Loucy (cell line): Measurements from ENCODE around the gene ZNF692.

Source experiments
- H2AFZ ChIP-seq: fragments of 200-600 bp; sonication (generic); 2 replicates; pipeline ENCODE4 v1.6.0; 2016; ENCODE audit warnings: antibody characterized with exemption, mild to moderate bottlenecking, low read length, moderate library complexity
- H3F3A ChIP-seq: fragments of 200-600 bp; 2 replicates; pipeline ENCODE4 v1.6.0; 2016; ENCODE audit warnings: antibody characterized with exemption, low read depth, mild to moderate bottlenecking
- H3K27me3 ChIP-seq: fragments of 200-600 bp; sonication (generic); 2 replicates; pipeline ENCODE4 v1.6.1; 2014; ENCODE audit warnings: low read length, mild to moderate bottlenecking; ENCODE audit not compliant: insufficient read depth, poor library complexity, severe bottlenecking
- H3K36me3 ChIP-seq: fragments of 200-600 bp; sonication (generic); 2 replicates; pipeline ENCODE4 v1.6.1; 2016; ENCODE audit warnings: low read length; ENCODE audit not compliant: insufficient read depth
- H3K4me1 ChIP-seq: fragments of 200-600 bp; sonication (generic); 2 replicates; pipeline ENCODE4 v1.5.1; 2014; ENCODE audit warnings: low read length, mild to moderate bottlenecking; ENCODE audit not compliant: insufficient read depth, poor library complexity, severe bottlenecking
- H3K4me2 ChIP-seq: fragments of 200-600 bp; sonication (generic); 2 replicates; pipeline ENCODE4 v1.6.0; 2014; ENCODE audit warnings: antibody characterized with exemption, low read length, low read depth, mild to moderate bottlenecking; ENCODE audit not compliant: poor library complexity, severe bottlenecking
- H3K4me3 ChIP-seq: fragments of 200-600 bp; sonication (generic); 2 replicates; pipeline ENCODE4 v1.5.1; 2014; ENCODE audit warnings: low read length, mild to moderate bottlenecking, mixed read lengths; ENCODE audit not compliant: poor library complexity, severe bottlenecking
- H3K79me2 ChIP-seq: fragments of 200-600 bp; sonication (generic); 2 replicates; pipeline ENCODE4 v1.6.1; 2014; ENCODE audit warnings: low read length; ENCODE audit not compliant: insufficient read depth
- H3K9ac ChIP-seq: fragments of 200-600 bp; sonication (generic); 2 replicates; pipeline ENCODE4 v1.6.0; 2014; ENCODE audit warnings: mild to moderate bottlenecking, low read depth, low read length, moderate library complexity; ENCODE audit not compliant: poor library complexity, severe bottlenecking
- H3K9me2 ChIP-seq: fragments of 200-600 bp; sonication (generic); replicated peaks from 2 replicates; pipeline ENCODE4 v1.6.1; 2016; ENCODE audit warnings: low read depth, low read length, mixed read lengths
- H3K9me3 ChIP-seq: fragments of 200-600 bp; sonication (generic); 2 replicates; pipeline ENCODE4 v1.6.1; 2014; ENCODE audit warnings: mild to moderate bottlenecking, antibody characterized with exemption, low read length, low read depth; ENCODE audit not compliant: insufficient read depth
- H4K20me1 ChIP-seq: fragments of 200-600 bp; sonication (generic); 2 replicates; pipeline ENCODE4 v1.6.0; 2014; ENCODE audit warnings: antibody characterized with exemption, low read length, mild to moderate bottlenecking; ENCODE audit not compliant: insufficient read depth, poor library complexity, severe bottlenecking
- CTCF ChIP-seq: fragments of 200-600 bp; sonication (generic); conservative IDR thresholded peaks from 2 replicates; pipeline ENCODE4 v1.5.1; 2014; ENCODE audit warnings: mild to moderate bottlenecking, antibody characterized with exemption, low read length
- EZH2phosphoT487 ChIP-seq: fragments of 200-600 bp; IDR thresholded peaks from 2 replicates; pipeline ENCODE4 v1.6.1; 2018; ENCODE audit warnings: antibody characterized with exemption, mild to moderate bottlenecking, moderate library complexity, borderline replicate concordance

Gene ZNF692

GRCh38 chr1:248808876-248809275 lies 50.0 kb downstream of the ZNF692 start:
- Histone ChIP-seq H3K4me1 (no peaks in the 10 kb centered on the region), H3K27me3 (no peaks in the 10 kb centered on the region), H4K20me1 (no peaks in the 10 kb centered on the region), H3K36me3 (peaks cover 17% of the 10 kb centered on the region; the same call in 1 of the 2 replicates), H3K9me2 (no peaks in the 10 kb centered on the region), H3K4me3 (no peak overlapping the region), H3F3A (no peaks in the 10 kb centered on the region), H2AFZ (no peak overlapping the region), H3K79me2 (no peaks in the 10 kb centered on the region), H3K9me3 (no peaks in the 10 kb centered on the region), H3K9ac (no peak overlapping the region), H3K4me2 (no peak overlapping the region)
- no peak for TF ChIP-seq CTCF
- TF ChIP-seq EZH2phosphoT487 = no peak

GRCh38 chr1:248807067-248807737 lies 51.7 kb downstream of the ZNF692 start:
- no peak for TF ChIP-seq EZH2phosphoT487
- peak; percentile 86 for TF ChIP-seq CTCF
- no peaks in the 10 kb centered on the region for H3K9me2 ChIP-seq
- H3F3A ChIP-seq = no peaks in the 10 kb centered on the region
- H3K4me3 ChIP-seq = no peak overlapping the region
- no peaks in the 10 kb centered on the region for H3K4me1 ChIP-seq
- no peaks in the 10 kb centered on the region for H3K27me3 ChIP-seq
- H3K9ac ChIP-seq = no peak overlapping the region
- no peaks in the 10 kb centered on the region for H3K9me3 ChIP-seq
- no peaks in the 10 kb centered on the region for H4K20me1 ChIP-seq
- H3K36me3 ChIP-seq = peaks cover 6% of the 10 kb centered on the region; the same call in 1 of the 2 replicates
- no peaks in the 10 kb centered on the region for H3K79me2 ChIP-seq
- H2AFZ ChIP-seq = no peak overlapping the region
- no peak overlapping the region for H3K4me2 ChIP-seq

GRCh38 chr1:248805876-248806275 lies 53.0 kb downstream of the ZNF692 start:
- Histone ChIP-seq H3K4me2 (no peak overlapping the region), H3K4me3 (no peak overlapping the region), H3K27me3 (no peaks in the 10 kb centered on the region), H3K36me3 (no peaks in the 10 kb centered on the region; the same call in 1 of the 2 replicates), H3K4me1 (no peaks in the 10 kb centered on the region), H4K20me1 (no peaks in the 10 kb centered on the region), H3K9me2 (no peaks in the 10 kb centered on the region), H3K9me3 (no peaks in the 10 kb centered on the region), H3F3A (no peaks in the 10 kb centered on the region), H3K79me2 (no peaks in the 10 kb centered on the region), H3K9ac (no peak overlapping the region), H2AFZ (no peak overlapping the region)
- no peak for TF ChIP-seq CTCF
- no peak for TF ChIP-seq EZH2phosphoT487
